Measurements from ENCODE around the gene OGFOD1. TPM values are rescaled to one million over a fixed set of nuclear protein-coding genes. Genes with fewer than 3 reads are reported as not detected.

The OGFOD1 gene
- total RNA-seq, 1 experiment from 2014 or later = 179 TPM

DNA sequence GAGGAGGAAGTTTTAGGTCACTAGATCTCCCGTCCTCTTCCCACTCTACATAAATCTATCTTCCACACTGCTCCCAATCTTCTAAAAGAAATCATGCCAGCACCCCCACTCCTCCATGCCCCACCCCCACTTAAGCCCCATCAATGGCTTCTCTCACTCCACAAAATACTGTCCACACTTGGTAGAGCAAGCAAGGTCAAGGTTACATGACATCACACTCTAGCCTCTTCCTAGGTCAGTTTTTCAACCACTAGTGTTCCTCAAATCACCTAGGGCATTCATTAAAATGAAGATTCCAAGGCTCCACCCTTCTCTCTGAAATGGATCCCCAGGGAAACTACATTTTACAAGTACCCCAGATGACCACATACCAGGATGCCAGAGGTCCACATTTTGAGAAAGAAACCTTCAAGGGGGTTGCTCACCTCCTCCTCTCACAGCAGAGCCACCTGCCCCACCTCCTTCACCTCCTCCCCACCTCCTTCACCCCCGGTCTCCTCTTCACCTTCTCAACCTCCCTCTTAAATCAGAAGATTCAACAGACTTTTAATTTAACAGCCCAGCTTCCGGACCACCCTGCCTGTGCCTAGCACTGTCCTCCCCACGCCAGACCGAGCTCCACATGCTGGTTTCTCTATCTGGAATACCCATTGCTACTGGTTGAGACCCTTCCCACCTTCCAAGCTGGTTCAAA is 29.2 kb upstream of the OGFOD1 start:
- Histone ChIP-seq H3K36me3 (no peaks in the 10 kb centered on the region), H3K27ac (no peak overlapping the region), H3K4me3 (no peak overlapping the region), H3K4me1 (peaks cover 14% of the 10 kb centered on the region), H3K27me3 (no peaks in the 10 kb centered on the region), H3K9me3 (replicated peaks) (no peaks in the 10 kb centered on the region)
- no peak for DNase-seq

GRCh38 chr16:56422896-56423441 is 28.4 kb upstream of the OGFOD1 start:
- H3K9me3 ChIP-seq (replicated peaks) = no peaks in the 10 kb centered on the region

DNA sequence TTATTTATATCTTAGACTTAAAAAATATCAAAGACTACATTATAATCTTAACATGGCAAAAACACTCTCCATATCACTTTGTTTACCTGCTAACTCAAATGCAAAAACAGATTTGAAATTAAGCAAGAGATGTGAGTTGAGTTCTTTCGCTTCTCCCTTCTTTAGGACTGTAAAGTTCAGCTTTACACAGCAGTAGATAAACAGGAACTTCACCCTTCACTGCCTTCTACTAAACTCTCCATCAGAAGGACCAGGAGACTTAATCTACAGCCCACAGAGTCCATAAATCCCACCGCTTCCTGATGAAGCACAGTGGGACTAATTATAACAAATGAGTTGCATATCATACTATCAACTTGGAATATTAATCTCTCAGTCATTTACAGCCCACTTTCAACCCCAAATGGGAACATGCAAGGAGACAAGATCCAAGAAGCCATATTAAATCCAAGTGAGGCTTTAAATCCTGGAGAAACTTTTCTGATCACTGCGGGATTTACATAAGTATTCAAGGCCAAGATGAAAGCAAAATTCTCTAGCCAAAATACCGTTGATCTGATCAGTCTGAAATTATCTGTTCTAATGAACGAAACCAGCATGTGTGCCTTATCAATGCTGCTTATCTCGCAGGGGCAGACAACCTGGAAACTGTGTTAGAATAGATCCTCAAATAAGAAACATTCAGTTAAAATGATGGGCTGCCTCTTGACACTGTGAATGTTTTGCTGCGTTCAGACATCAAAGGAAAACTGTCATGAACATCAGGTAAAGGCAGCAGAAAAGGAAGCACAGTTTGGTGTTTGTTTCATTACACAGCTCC is 27.6 kb upstream of the OGFOD1 start:
- peak overlapping the region; percentile 92 for H3K4me3 ChIP-seq
- H3K9me3 ChIP-seq (replicated peaks) = no peaks in the 10 kb centered on the region
- no peak overlapping the region; the same call in 1 of the 2 replicates for H3K27ac ChIP-seq
- peaks cover 14% of the 10 kb centered on the region for H3K4me1 ChIP-seq
- DNase-seq = no peak
- H3K36me3 ChIP-seq = no peaks in the 10 kb centered on the region
- H3K27me3 ChIP-seq = no peaks in the 10 kb centered on the region

More at GRCh38 chr16:56422896-56423441, 28.4 kb upstream of the OGFOD1 start:
- Histone ChIP-seq H3K27ac (no peak overlapping the region), H3K27me3 (no peaks in the 10 kb centered on the region), H3K4me1 (peaks cover 14% of the 10 kb centered on the region), H3K36me3 (no peaks in the 10 kb centered on the region), H3K4me3 (no peak overlapping the region)
- no peak for DNase-seq

- H3K36me3 ChIP-seq = peaks cover 3% of the 10 kb centered on the region
- no peaks in the 10 kb centered on the region for H3K27me3 ChIP-seq
- no peaks in the 10 kb centered on the region for H3K9me3 ChIP-seq (replicated peaks)
- peak in 1 of 2 experiments; percentile 44 for DNase-seq
- H3K4me1 ChIP-seq = peaks cover 14% of the 10 kb centered on the region
- peak overlapping the region; percentile 92 for H3K4me3 ChIP-seq
- H3K27ac ChIP-seq = no peak overlapping the region; the same call in 1 of the 2 replicates
Observed at GRCh38 chr16:56424404-56424764, 27.0 kb upstream of the OGFOD1 start.

DNA sequence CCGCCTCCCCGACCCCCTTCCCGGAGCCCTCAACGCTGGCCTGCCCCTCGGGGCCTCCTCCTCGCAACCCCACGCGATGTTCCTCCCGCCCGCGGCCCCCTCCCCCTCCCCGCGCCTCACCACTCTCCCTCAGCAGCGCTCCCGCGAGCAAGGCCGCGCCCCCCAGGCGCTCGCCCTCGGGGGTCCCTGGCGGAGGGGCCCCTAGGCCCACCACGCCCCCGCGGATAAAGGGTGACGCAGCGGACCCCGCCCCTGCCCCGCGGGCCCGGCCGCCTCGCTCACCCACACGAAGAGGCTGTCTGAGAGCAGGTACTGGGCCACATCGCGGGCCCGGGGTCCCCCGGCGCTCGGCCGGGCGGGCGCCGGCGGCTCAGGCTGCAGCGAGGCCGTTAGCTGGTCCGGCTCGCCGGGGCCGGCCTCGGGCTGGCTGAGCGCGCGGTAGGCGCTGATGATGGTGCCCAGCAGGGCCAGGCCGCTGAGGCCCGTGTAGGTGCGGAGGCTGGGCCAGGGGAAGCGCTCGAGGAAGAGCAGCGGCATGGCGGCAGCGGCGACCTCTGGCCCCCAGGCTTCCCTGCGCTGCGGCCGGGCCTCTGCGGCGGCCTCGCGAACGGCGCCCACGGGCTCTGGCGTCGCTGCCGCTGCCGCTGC is 26.4 kb upstream of the OGFOD1 start:
- H3K36me3 ChIP-seq = peaks cover 7% of the 10 kb centered on the region
- DNase-seq = peak; percentile 55 to 59
- H3K9me3 ChIP-seq (replicated peaks) = no peaks in the 10 kb centered on the region
- no peaks in the 10 kb centered on the region for H3K27me3 ChIP-seq
- H3K4me1 ChIP-seq = peaks cover 14% of the 10 kb centered on the region
- peak overlapping the region; percentile 92 for H3K4me3 ChIP-seq
- H3K27ac ChIP-seq = peak overlapping the region; percentile 7; the same call in 1 of the 2 replicates

DNA sequence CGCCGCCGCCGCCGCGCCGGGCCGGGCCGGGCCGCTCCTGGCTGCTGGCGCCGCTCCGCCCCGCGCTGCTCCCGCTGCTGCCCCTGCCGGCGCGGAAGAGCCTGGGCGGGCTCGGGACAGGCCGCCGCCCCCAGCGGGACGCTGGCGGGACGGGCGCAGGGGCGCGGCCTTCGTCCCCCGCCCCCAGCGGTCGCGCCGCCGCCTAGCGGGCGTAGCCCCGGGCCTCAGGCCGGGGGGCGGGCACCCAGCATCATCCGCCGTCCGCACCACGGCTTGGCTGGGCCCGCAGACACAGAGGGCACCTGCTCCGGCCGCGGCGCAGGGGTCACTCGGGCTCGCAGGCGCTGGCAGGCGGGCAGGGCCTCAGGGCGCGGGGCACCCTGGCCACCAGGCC is 25.9 kb upstream of the OGFOD1 start, which contains the start of gene AMFR:
AMFR (minus strand) TSS at position 107 of the 394 bp plus-strand sequence. CDS start 218 bp downstream, outside the sequence.
- Histone ChIP-seq H3K9me3 (replicated peaks) (no peaks in the 10 kb centered on the region), H3K27me3 (no peaks in the 10 kb centered on the region), H3K4me3 (peak within 1 kb of the TSS; percentile 92), H3K27ac (peak within 1 kb of the TSS; percentile 7; the same call in 1 of the 2 replicates), H3K4me1 (peaks cover 14% of the 10 kb centered on the region), H3K36me3 (peaks cover 10% of the 10 kb centered on the region)
- peak; percentile 68 to 86 for DNase-seq

DNA sequence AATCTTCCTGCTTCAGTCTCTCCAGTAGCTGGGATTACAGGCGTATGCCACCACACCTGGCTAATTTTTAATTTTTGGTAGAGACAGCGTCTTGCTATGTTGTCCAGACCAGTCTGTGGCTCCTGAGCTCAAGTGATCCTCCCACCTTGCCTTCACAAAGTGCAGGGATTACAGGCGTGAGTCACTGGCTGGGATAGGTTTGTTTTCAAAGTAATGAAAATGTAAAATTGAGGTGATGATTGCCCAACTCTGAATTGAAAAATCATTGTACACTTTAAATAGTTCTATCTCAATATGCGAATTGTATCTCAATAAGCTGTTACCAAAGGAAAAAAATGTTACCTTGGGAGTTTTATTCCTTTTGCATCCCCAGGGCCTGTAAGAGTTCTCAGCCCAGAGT is 24.8 kb upstream of the OGFOD1 start:
- peaks cover 14% of the 10 kb centered on the region for H3K4me1 ChIP-seq
- H3K27ac ChIP-seq = no peak overlapping the region
- H3K27me3 ChIP-seq = no peaks in the 10 kb centered on the region
- H3K36me3 ChIP-seq = peaks cover 20% of the 10 kb centered on the region
- H3K4me3 ChIP-seq = no peak overlapping the region
- DNase-seq = no peak
- H3K9me3 ChIP-seq (replicated peaks) = no peaks in the 10 kb centered on the region

- Histone ChIP-seq H3K9me3 (replicated peaks) (no peaks in the 10 kb centered on the region), H3K27me3 (no peaks in the 10 kb centered on the region), H3K36me3 (peaks cover 35% of the 10 kb centered on the region), H3K27ac (no peak overlapping the region), H3K4me3 (no peak overlapping the region), H3K4me1 (peaks cover 14% of the 10 kb centered on the region)
- no peak for DNase-seq
Observed at GRCh38 chr16:56428091-56428490, 23.3 kb upstream of the OGFOD1 start.

DNA sequence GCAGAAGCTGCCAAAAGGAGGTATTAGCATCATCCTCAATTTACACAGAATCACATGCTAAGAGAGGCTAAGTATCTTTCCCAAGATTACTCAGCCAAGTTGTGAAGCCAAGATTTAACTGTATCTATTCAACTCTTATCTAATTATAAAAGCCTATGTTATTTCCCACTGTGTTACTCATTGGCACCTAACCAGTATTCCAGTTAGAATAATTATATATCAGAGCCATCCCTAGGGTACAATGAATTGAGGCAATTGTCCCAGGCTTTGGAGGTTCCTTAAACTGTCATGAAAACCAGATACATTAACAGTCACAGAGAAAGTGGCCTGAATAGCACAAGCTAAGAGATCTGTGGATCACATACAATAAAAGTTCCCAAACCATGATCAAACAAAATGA is 15.1 kb upstream of the OGFOD1 start:
- no peaks in the 10 kb centered on the region for H3K27me3 ChIP-seq
- DNase-seq = no peak
- H3K36me3 ChIP-seq = peaks cover 87% of the 10 kb centered on the region
- no peak overlapping the region for H3K27ac ChIP-seq
- no peak overlapping the region for H3K4me3 ChIP-seq
- H3K9me3 ChIP-seq (replicated peaks) = no peaks in the 10 kb centered on the region
- H3K4me1 ChIP-seq = no peaks in the 10 kb centered on the region

DNA sequence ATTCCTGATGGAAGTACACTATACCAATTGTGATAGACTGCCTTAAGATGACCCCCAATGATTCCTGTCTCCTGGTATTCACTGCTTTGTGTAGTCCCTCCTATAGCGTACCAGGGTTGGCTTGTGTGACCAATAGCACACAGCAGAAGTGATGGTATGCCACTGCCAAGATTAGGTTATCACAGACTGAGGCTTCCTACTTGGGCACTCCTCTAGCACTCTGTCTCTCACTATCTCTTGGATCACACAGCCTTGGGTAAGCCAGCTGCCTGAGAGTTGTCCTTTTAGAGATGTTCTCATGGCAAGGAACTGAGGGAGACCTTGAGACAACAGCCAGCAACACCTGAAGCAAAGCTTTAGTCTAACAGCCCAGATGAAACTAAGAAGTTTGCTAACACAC is 13.3 kb upstream of the OGFOD1 start:
- DNase-seq = no peak
- H3K4me3 ChIP-seq = no peak overlapping the region
- H3K27ac ChIP-seq = no peak overlapping the region
- H3K9me3 ChIP-seq (replicated peaks) = no peaks in the 10 kb centered on the region
- peaks cover 77% of the 10 kb centered on the region for H3K36me3 ChIP-seq
- no peaks in the 10 kb centered on the region for H3K27me3 ChIP-seq
- H3K4me1 ChIP-seq = no peaks in the 10 kb centered on the region

- Histone ChIP-seq H3K4me1 (peaks cover 9% of the 10 kb centered on the region; the same call in 1 of the 2 replicates), H3K36me3 (peaks cover 51% of the 10 kb centered on the region), H3K4me3 (no peak overlapping the region), H3K27me3 (no peaks in the 10 kb centered on the region), H3K9me3 (replicated peaks) (no peaks in the 10 kb centered on the region), H3K27ac (no peak overlapping the region)
- no peak for DNase-seq
Observed at GRCh38 chr16:56447286-56447685, 4.1 kb upstream of the OGFOD1 start.

DNA sequence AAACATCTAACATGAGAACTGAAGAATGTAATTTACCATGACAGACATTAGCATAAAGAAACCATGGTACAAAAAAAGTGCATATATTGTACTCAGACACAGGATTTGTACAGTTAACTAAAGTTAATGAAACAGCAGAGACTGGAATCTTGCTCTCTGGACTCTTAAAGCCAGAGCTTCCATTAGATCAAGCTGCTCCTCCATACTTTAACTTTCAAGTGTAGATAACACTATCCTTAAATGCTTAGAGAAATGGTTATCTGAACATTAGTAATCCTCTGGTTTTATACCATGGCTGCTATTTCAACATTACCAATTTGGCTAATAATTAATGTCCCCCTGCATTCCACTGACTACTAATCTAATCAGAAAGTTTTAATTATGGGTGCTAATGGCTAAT is 3.3 kb upstream of the OGFOD1 start:
- no peaks in the 10 kb centered on the region for H3K9me3 ChIP-seq (replicated peaks)
- no peak for DNase-seq
- no peak overlapping the region for H3K27ac ChIP-seq
- peaks cover 9% of the 10 kb centered on the region; the same call in 1 of the 2 replicates for H3K4me1 ChIP-seq
- H3K36me3 ChIP-seq = peaks cover 45% of the 10 kb centered on the region
- H3K4me3 ChIP-seq = no peak overlapping the region
- H3K27me3 ChIP-seq = no peaks in the 10 kb centered on the region

GRCh38 chr16:56450275-56450985 is 924 bp upstream of the OGFOD1 start:
- Histone ChIP-seq H3K4me3 (peak overlapping the region; percentile 82), H3K27ac (peak overlapping the region; percentile 83), H3K27me3 (no peaks in the 10 kb centered on the region), H3K9me3 (replicated peaks) (no peaks in the 10 kb centered on the region), H3K4me1 (peaks cover 9% of the 10 kb centered on the region; the same call in 1 of the 2 replicates), H3K36me3 (peaks cover 42% of the 10 kb centered on the region)
- DNase-seq = peak; percentile 14 to 26

All from SJCRH30 (cell line).